HS-5 (cell line): ENCODE results near the gene CHD5.

Source experiments
- DNase-seq: peaks from one replicate; pipeline ENCODE4 v3.0.0-alpha.2; 2012; ENCODE audit warnings: low read depth

CHD5 gene

GRCh38 chr1:6152181-6152580, 27.9 kb downstream of the CHD5 start:
- no peak for DNase-seq

DNA sequence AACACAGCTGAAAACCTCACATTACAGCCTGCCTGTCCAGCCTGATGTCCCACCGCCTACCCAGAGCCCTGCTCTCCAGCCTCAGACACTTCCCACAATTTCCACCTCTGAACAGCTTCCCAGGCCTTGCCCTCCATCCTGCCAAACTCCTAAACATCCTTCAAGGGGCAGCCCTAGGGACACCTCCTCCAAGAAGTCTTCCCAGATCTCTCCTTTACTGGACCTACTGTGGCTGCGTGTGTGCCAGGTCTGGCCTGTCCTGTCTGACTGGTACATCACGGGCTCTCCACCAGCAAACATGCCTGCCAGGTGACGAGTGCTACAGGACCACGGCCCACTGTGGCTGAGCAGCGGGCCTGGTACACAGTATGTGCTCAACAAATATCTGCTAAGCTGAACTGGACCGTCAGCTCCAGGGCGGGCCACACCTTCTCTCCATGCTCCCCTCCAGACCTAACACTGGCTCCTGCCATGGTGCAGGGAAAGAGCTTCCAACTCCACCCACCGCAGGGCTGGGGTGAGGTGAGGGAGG, 28.8 kb downstream of the CHD5 start:
- DNase-seq = no peak

DNA sequence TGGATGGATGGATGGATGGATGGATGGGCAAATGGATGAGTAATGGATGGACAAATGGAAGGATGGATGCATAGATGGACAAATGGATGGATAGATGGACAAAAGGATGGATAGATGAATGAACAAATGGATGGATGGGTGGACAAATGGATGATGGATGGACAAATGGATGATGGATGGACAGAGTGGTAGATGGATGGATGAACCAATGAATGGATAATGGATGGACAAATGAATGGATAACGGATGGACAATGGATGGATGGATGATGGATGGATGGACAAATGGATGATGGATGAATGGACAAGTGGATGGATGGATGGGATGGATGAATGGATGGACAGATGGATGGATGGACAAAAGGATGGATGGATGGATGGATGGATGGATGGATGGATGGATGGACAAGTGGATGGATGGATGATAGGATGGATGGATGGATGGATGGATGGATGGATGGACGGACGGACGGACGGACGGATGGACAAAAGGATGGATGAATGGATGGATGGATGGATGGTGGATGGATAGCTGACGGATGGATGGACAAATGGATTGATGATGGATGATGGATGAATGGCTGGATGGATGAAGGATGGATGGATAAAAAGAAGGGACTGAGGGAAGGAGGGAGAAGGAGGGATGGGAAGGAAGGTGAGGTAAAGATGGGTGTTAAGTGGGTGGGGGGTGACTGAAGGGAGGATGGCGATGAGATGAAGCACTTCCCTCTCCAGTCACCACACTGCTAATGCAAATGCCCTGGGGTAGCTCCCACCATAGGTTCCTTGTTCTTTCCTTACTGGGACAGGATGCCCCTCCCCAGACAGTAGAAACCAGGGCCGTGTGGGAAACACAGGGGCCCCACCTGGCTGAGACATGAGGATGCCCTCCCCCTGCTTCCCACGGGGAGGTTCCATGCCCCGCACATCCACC, 29.8 kb downstream of the CHD5 start:
- no peak for DNase-seq

DNA sequence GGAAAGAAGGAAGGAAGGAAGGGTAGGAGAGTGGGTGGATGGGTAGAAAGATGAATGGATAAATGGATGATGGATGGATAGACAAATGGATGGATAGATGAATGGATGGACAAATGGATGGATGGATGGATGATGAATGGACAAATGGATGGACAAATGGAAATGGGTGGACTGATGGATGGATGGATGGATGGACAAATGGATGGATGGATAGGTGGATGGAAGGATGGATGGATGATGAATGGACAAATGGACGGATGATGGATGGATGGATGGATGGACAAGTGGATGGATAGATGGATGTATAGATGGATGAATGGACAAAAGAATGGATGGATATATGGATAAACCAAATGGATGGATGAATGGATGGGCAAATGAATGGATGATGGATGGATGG, 30.5 kb downstream of the CHD5 start:
- DNase-seq = no peak

DNA sequence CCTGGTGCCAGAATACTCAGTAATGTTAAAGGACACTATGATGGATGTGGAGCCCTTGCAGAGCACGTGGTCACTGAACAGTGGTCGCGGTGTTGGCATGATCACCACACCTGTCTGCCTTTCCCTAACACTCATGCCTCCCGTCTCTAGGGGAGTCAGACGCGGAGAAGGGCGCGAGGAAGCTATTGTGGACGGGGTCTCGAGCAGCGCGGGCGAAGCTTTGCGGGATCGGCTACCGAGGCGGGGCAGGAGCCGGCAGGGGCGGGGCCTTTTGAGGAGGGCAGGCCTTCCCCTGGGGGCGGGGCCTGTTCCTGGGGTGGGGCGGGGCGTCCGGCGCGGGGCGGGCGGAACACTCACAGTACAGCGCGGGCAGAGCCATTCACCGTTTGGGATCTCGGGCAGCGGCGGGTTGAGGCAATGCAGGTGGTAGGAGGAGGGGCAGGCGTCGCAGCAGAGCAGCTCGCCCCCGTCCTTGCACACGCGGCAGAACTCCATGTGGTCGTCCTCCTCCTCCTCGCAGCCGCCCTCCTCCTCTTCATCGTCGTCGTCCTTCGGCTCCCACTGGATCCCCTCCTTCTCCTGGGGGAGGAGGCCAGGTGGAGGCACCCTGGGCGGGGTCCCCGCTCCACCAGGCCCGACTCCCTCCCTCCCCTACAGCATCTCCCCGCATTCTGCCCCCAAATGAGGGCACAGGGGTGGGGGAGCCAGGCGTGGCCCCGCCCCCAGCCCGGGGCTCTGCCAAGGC, 31.5 kb downstream of the CHD5 start:
- no peak for DNase-seq

- DNase-seq = no peak
Measured at GRCh38 chr1:6145864-6146410, 34.2 kb downstream of the CHD5 start.

DNA sequence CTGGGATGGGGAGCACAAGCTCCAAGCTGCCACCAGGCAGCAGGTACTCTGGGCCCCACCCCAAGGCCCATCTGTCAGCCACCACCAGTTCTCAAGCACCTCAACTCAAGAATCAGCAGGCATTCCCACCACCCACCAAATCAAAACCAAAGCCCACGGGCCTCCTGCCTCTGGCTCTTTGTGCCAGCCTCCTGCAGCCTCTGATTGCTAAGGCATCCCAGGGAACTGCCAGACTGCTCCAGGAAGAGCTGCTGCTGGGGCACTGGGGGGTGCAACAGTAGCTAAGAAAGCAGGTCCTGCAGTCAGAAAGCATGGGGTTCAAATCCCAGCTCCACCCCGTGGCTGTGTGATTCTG, 34.7 kb downstream of the CHD5 start:
- no peak for DNase-seq

DNA sequence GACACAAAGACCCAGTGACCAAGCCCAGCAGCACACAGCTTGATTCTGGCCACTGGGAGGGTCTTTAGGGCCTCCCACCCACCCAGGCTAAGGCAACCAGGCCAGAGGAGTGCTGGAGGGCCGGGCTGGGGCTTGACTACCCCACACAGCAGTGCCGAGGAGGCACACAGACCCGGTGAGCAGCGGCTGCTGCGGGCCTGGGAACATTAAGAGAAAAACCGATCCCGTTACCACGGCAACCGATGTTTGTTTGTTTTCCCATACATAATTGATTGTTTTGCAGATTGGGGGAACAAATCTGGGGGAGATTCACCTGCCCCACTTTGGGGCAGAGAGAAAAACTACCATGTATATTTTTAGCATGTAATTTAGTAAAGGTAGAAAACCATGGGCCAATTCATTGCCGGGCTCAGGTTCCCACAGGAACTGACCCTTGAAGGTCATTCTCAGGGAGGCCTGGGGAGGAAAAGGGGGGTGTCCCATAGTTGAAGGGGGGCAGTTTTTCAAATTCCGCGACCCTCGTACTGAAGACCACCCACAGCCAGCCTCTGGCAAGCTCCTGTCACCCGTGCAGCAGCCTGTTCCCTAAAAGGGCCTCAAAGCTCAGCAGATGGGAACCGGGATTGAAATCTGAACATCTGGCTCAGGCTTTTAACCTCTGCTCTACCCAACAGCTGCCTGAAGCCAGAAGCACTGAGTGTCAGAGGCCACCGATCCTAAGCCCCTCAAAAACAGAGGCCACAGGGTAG, 35.3 kb downstream of the CHD5 start:
- DNase-seq = no peak

DNA sequence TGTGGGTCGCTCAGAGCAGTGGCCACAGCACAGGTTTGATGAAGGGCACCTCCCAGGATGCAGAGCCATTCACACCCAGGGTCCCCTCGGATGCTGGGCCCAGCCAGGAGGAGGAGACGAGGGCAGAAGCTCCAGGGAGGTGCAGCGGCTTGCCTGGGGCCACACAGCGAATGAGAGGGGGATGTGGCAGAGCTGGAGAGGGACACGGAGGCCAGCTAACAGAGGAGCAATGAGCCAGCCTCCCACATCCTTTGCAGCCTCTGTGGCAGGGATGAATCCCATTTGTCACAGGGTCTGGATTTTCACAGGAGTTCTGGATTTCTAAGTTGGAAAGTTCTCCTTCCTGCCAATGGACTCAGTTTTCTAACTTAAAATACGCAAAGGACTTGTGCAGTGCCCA, 35.9 kb downstream of the CHD5 start:
- DNase-seq = no peak

- no peak for DNase-seq
Measured at GRCh38 chr1:6143395-6143794, 36.7 kb downstream of the CHD5 start.

DNA sequence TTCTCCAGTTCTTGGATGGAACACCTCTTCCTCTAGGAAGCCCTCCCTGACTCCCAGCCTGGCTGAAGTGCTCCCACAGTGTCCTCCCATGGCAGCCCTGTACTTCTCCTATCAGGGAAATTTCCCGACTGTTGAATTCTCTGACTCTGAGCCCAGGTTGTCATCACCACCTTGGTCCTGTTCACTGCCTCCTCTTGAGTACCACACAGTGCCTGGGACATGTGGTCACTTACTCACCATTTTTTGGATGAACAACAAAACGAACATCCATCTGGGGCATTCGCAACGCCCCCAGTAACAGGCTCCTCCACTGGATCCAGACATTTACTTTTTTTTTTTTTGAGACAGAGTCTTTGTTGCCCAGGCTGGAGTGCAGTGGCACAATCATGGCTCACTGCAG, 37.4 kb downstream of the CHD5 start:
- DNase-seq = no peak

DNA sequence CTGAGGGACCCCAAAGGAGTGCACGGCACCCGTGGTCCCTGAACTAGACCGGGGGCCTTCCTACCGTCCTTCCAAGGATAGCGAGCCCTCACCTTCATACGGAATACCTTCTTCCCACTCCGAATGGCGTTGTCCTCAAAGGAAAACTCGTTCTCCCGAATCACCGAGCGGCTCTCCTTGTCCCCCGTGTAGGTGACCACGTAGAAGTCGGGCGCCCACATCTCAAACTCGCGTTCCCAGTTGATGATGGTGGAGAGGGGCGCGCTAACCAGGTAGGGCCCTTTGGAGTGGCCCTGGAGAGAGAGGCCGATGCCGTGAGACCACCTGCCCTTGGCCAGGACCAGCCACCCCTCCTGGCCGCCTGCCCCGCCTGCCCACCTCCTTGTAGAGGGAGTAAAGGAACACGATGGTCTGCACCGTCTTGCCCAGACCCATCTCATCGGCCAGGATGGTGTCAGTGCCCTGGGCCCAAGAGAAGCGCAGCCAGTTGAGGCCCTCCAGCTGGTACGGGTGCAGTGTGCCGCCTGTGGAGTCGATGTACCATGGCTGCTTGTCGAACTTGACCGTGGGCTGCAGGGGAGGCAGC, 38.0 kb downstream of the CHD5 start:
- no peak for DNase-seq

DNA sequence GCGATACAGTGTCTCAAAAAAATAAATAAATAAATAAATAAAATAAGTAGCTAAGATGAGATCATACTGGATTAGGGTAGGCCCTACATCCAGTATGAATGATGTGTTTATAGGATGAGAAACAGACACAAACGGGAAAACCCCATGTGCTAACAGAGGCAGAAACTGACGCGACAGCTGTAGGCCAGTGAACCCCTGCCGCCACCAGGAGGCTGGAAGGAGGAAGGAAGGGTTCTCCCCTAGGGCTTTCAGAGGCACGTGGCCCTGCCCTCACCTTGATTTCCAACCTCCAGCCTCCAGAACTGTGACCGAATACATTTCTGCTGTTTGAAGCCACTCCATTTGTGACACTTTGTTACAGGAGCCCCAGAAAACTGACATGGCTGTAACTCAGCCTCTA, 38.5 kb downstream of the CHD5 start:
- no peak for DNase-seq

DNA sequence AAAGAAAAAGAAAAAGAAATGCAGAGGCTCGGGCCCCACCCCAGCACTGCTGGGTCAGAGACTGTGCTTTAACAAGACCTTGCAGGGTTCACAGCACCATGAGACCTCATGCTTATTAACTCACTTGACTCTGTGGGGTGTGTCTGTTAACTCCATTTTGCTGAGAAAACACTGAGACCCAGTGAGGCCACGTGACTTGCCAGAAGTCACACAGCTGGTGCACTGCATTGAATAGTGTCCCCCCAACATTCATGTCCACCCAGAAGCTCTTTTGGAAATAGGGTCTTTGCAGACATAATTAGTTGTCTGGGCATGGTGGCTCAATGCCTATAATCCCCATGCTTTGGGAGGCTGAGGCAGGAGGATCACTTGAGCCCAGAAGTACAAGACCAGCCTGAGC, 39.7 kb downstream of the CHD5 start:
- no peak for DNase-seq

GRCh38 chr1:6137758-6138157, 42.4 kb downstream of the CHD5 start:
- no peak for DNase-seq

DNA sequence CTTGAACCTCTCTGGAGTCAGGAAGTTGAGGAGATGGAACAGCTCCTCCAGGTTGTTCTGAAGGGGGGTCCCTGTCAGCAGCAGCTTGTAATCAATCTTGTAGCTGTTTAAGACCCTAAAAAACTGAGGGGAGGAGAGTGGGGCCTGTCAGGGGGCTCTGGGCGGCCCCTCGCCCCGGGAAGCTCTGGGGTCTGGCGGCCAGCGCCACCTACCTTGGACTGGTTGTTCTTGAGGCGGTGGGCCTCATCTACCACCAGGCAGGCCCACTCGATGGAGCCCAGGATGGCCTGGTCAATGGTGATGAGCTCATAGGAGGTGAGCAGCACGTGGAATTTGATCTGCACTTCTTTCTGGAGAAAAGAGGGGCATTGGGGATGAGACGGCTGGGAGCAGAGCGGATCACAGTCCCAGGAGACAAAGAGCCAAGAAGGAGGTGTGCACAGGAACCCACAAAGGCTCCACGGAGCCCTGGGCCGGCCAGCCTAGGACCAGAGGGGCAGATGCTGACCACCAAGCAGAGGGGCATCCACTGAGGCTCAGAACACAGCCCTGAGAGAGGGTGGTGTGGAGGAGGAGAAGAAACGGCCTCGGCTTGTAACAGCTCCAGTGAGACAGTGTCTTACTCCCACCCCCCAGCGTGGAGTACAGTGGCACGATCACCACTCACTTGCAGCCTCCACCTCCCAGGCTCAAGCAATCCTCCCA, 43.5 kb downstream of the CHD5 start:
- DNase-seq = no peak

- no peak for DNase-seq
Measured at GRCh38 chr1:6134741-6135510, 45.2 kb downstream of the CHD5 start.

DNA sequence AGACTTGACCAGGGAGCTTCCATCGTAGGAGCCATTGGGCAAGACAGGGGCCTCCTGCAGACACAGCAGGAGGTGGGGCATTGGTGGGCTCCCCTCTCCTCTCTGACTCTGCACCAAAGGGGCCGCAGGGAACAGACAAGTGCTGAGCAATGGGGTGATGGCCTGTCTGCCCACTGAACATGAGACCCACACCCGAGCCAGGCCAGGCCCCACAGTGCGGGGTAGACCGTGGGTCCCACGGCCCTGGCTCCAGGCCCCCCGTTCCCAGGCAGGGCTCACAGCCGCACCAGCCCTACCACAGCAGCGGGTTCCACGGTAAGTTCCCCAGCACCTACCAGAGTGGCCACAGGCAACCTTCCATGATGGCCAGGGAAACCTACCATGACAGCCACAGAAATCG, 45.9 kb downstream of the CHD5 start:
- no peak for DNase-seq

DNA sequence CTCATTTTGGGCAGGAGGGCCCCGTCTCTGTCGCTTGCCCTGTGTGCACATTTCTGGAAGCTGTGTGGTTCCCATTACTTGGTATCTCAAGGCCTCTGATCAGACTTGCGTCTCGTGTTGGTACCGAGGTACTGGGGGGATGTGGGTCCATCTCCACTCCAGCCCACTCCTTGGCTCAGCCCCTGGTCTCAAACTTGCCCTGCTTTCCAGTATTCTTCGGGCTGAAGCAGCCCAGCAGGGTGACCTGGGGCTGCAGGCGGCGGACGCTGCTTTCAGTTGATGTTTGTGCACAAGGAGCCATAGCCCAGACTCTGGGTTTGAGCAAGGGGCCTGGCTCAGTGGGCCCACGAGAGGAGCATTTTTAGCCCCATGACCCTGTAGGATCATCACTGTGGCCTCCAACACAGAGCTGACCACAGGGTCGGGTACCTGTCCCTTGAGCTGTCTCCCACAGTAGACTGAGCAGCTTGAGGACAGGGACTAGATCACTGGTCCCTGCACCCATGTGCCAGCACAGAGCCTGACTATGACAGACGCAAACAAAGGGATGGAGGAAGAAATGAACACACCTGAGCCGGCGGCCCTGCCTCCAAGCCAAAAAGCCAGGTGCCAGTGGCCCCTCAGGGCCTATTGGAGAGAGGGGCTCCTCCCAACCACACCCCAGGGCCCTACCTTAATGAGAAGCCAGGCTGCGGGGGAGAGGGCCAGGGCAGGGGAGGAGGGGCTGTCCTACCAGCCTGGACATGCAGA, 46.8 kb downstream of the CHD5 start:
- no peak for DNase-seq

- DNase-seq = no peak
Measured at GRCh38 chr1:6131561-6131960, 48.6 kb downstream of the CHD5 start.
